GM18870 (cell line): Measurements from ENCODE around the gene VPS29.
"Not testable (repeated sequence)": the region's sequence is repeated elsewhere in the genome, so short reads cannot be mapped to it uniquely, and the experiment has no call there.

Source experiments
- ATAC-seq: cut with Tn5 transposase; IDR thresholded peaks from one replicate; pipeline ENCODE4 v1.9.1; 2021; ENCODE audit warnings: moderate library complexity; ENCODE audit not compliant: unreplicated experiment

The VPS29 gene

DNA sequence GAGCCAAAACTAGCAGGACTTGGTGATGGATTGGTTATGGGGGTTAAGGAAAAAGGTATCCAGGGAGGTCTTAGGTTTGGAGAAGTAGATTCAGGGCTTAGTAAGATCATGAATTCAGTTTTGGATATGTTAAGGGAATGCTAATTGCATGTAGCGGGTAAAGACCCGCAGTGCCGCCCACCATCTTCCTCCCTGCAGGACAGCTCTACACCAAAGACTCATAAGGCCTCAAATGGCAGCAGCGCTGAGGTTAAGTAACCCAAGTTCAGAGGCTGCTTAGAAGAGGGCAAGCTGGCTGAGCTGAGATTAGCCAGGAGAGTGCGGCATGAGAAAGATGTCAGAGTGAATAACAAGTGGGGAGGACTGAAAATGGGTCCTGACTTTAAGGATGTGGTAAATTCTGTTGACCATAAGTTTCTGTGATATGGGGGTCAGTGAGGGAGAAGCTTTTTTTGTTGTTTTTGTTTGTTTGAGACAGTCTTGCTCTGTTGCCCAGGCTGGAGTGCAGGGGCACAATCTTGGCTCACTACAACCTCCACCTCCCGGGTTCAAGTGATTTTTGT, 26.4 kb upstream of the VPS29 start:
- ATAC-seq, result no peak

DNA sequence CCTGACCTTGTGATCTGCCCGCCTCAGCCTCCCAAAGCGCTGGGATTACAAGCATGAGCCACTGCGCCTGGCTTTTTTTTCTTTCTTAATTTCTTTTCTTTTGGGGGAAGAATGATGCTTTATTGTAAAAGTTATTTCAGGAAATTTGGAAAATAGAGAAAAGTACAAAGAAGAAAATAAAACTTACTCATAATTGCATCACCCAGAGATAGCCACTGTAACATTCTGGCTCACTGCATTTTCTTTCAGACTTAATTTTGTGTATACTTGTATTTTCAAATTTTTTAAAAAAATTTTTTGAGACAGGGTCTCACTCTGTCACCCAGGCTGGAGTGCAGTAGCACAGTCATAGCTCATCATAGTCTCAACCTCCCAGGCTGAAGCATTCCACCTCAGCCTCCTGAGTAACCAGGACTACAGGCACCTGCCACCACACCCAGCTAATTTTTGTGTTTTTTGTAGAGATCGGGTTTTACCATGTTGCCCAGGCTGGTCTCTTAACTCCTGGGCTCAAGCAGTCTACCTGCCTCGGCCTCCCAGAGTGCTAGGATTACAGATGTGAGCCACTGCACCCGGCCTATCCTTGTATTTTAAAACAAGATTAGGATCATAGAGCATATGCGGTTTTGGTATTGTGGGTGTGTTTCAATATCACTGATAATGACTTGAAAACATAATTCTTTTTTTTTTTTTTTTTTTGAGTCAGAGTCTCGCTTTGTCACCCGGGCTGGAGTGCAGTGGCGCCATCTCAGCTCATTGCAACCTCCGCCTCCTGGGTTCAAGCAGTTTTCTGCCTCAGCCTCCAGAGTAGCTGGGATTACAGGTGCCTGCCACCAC, 19.2 kb upstream of the VPS29 start:
- ATAC-seq, result not testable (repeated sequence)

- ATAC-seq, result not testable (repeated sequence)
These were observed 16.1 kb upstream of the VPS29 start for GRCh38 chr12:110518014-110518413.

GRCh38 chr12:110516995-110517394, 15.1 kb upstream of the VPS29 start:
- no peak for ATAC-seq

DNA sequence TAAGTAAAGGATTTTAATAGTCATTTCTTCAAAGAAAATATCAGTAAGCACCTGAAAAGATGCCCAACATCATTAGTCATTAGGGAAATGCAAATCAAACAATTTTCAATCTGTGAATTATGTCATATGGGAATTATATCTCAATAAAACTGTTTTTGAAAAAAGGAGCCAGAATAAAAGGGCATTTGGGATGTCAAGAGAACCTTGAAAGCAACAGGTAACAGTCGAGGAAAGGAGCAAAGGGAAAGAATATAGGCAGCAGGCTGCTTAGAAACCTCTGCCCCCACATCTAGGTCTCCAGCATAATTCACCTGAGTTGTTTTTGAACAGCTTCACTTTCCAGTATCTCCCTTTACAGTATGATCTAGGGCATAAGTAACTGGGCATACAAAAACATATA, 12.5 kb upstream of the VPS29 start:
- no peak for ATAC-seq

DNA sequence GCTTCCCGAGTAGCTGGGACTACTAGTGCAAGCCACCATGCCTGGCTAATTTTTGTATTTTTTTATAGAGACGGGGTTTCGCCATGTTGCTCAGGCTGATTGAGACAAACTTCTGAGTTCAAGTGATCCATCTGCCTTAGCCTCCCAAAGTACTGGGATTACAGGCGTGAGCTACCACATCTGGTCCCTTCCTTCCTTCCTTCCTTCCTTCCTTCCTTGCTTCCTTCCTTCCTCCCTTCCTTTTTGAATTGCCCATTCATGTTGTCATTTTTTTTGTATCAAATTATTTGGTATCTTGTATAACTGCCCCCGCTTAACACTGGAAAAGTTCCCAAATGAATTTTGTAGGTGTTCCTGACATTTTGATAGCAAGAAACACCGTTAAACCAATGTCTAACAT, 11.9 kb upstream of the VPS29 start:
- no peak for ATAC-seq

- no peak for ATAC-seq
These were observed 6.2 kb upstream of the VPS29 start for GRCh38 chr12:110508071-110508586.

DNA sequence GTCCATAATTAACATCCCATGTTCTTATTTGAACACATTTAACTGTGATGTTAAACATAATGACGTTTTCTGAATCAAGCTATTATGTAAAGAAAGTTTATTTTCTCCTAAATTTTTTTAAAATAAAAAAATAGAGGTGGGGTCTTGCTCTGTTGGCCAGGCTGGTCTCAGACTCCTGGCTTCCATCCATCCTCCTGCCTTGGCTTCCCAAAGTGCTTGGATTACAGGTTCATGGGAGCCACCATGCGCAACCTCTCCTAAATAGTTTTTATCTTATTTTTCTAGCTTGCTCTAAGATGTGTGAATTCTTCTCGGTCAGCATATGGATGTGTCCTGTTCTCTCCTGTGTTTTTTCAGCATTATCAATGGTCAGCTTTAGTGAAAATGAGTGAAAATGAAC, 3.4 kb upstream of the VPS29 start:
- ATAC-seq, result no peak

- no peak for ATAC-seq
These were observed 1.5 kb upstream of the VPS29 start for GRCh38 chr12:110503432-110503831.

- peak; percentile 21 for ATAC-seq
These were observed 536 bp downstream of the VPS29 start for GRCh38 chr12:110501399-110501751.

DNA sequence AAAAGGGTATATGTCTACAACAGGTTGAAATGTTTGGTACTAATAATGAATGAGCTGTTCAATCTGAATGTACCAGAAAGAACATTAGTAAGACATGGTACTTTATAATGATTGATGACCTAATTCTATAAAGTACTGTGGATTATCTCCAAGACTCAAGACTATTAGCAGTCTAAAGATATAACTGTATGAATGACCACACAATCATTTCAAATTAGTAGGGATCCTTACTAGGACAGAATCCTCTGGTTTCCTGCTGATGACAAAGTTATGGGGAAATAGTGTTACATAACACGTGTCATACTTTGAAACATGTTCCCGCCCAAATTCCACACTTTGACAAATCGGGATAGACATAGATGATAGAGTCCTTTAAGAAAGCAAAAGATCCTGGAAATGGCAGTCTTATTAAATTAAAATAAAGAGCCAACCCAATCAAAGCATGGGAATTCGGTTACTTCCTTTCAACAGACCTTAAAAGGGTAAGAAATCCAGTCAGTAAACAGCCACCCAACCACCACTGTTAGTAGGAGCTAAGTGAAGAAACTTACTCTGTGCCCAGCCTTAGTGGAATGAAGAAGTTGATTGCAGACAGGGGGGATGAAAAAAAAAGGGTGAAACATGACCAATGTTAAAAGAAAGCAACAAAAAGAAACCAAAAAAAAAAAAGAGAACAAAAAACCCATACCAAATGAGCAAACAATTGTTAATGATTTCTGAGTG, 2.8 kb downstream of the VPS29 start:
- ATAC-seq, result no peak

DNA sequence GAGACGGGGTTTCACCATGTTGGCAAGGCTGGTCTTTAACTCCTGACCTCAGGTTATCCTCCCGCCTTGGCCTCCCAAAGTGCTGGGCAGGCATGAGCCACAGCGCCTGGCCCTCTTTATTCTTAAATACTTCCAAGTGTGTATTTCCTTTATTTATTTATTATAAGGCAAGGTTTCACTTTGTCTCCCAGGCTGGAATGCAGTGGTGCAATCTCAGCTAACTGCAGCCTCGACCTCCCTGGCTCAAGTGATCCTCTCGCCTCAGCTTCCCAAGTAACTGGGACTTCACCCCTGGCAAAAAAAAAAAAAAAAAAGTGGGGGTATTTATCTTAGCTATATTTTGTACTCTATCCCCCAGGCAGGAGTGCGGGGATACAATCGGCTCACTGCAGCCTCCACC, 26.5 kb downstream of the VPS29 start:
- ATAC-seq, result no peak

- ATAC-seq, result peak; percentile 76
These were observed 33.5 kb downstream of the VPS29 start, which contains the start of the genes FAM216A and GPN3 for GRCh38 chr12:110468214-110469048. FAM216A (plus strand) TSS chr12:110468845; CDS start chr12:110468876, 31 bp downstream. GPN3 (minus strand) TSS chr12:110468257; CDS start chr12:110468203, 54 bp downstream.

GRCh38 chr12:110467847-110468213, 34.1 kb downstream of the VPS29 start:
- ATAC-seq, result no peak

GRCh38 chr12:110466791-110467190, 35.1 kb downstream of the VPS29 start:
- ATAC-seq, result no peak

DNA sequence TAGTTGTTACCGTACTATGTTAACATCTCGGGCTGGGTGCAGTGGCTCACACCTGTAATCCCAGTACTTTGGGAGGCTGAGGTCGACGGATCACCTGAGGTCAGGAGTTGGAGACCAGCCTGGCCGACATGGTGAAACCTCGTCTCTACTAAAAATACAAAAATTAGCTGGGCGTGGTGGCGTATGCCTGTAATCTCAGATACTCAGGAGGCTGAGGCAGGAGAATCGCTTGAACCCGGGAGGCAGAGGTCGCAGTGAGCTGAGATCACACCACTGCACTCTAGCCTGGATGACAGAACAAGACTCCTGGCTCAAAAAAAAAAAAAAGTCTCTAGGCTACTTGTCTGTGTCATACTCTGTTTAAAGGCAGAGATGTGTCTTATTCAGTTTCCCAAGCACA, 36.1 kb downstream of the VPS29 start:
- not testable (repeated sequence) for ATAC-seq

DNA sequence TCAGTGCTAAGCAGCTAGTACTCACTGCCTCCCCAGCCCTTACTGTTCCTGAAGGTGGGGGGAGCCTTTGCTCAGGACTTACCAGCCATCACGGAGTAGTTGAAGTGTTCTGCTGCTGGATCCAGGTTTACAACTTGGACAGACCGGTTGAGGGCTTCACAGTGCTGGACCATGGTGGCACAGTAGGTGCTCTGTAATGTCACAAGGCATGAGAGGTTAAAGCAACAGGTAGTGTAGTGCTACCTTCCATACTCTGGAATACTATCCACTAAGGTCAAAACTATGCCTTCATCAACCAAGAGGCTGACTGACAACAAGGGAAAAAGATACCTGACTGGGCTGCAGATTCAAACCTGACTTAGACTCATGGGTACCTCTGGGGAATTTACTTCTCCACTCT, 36.9 kb downstream of the VPS29 start:
- no peak for ATAC-seq

- ATAC-seq, result not testable (repeated sequence)
These were observed 40.7 kb downstream of the VPS29 start for GRCh38 chr12:110461189-110461588.

GRCh38 chr12:110458756-110459155, 43.2 kb downstream of the VPS29 start:
- ATAC-seq, result no peak

DNA sequence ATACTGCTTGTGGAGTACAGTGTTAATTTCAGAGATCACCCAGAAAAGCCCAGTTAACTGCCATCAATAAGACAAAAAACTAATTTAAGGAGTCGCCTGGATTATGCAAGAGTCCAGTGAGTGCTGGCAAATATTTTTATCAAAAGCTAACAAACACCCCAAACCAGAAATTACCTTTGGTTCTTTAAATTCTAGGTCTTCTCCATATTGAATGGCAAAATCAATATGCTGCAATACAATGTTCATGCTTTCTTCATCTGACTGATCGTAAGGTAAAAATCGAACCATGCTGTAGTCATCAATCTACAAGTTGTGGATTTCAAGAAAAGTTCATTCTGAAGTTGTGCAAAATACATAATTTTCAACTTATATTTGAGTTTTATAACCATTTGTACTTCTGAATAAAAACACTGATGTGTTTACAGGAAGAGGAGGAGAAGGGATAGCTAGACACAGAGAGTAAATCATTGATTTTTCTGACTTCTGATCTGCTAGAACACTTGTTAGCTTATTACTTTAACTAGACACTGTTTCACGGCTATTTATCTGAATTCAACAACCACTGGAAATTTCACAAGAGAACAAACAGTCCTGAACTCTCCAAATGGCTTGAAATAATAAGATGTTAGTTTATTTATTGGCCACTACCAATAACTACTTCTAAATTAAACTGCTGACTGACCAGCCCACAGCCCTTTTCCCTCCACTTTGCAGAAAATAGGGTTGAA, 48.2 kb downstream of the VPS29 start:
- no peak for ATAC-seq
